Upper lobe of right lung (tissue), 1 donor: Measurements from ENCODE around the gene LRP1B. TPM values are rescaled to one million over a fixed set of nuclear protein-coding genes. Genes with fewer than 3 reads are reported as not detected.

Experiments
- ATAC-seq: fragments of 200-7000 bp; cut with Tn5 transposase; one replicate; pipeline ENCODE4 v1.9.1; 2020; ENCODE audit warnings: mild to moderate bottlenecking, moderate library complexity
- DNase-seq: peaks from one replicate; pipeline ENCODE4 v3.0.0-alpha.2; 2020
- H3K27ac ChIP-seq: fragments of 200-600 bp; one replicate; pipeline ENCODE4 v1.8.0; 2022
- H3K27me3 ChIP-seq: fragments of 200-600 bp; one replicate; pipeline ENCODE4 v1.8.0; 2022; ENCODE audit warnings: mild to moderate bottlenecking
- H3K36me3 ChIP-seq: fragments of 200-600 bp; one replicate; pipeline ENCODE4 v1.8.0; 2022
- H3K4me1 ChIP-seq: fragments of 200-600 bp; one replicate; pipeline ENCODE4 v1.8.0; 2022
- H3K4me3 ChIP-seq: fragments of 200-600 bp; one replicate; pipeline ENCODE4 v1.8.0; 2022; ENCODE audit warnings: mild to moderate bottlenecking
- H3K9me3 ChIP-seq: fragments of 200-600 bp; one replicate; pipeline ENCODE4 v1.8.0; 2022
- intact Hi-C: fragments of 100-400 bp; cut with DNase I; formaldehyde crosslinking; loops from one replicate; pipeline ENCODE4 v1.11.0; 2022
- total RNA-seq: library from RNA; stranded (reverse); fragmentation: NEBNext Ultra II Directional; extraction: Animal tissue kit (Norgen Biotek cat#: 25700); gene quantifications from one replicate; pipeline ENCODE4 v1.2.1, GENCODE V29; 2021
- TF ChIP-seq, protein P1 (sequence below): fragments of 200-600 bp; IDR thresholded peaks from one replicate; pipeline ENCODE4 v1.8.0; 2022; ENCODE audit warnings: antibody characterized with exemption
- donor health status: DM: no; HTN: yes; CAD: no; lungs with severe emphysema.

LRP1B gene
- total RNA-seq, 1 donor from 2014 or later, result 0.12 TPM

GRCh38 chr2:140457483-140457882, 1673.3 kb downstream of the LRP1B start:
- ATAC-seq (no peak), DNase-seq (no peak)
- Histone ChIP-seq H3K9me3 (no peaks in the 10 kb centered on the region), H3K36me3 (no peaks in the 10 kb centered on the region), H3K27me3 (no peaks in the 10 kb centered on the region), H3K4me3 (no peak overlapping the region), H3K27ac (no peak overlapping the region), H3K4me1 (no peaks in the 10 kb centered on the region)
- intact Hi-C loops, result no loop called here
- TF ChIP-seq, protein P1, sequence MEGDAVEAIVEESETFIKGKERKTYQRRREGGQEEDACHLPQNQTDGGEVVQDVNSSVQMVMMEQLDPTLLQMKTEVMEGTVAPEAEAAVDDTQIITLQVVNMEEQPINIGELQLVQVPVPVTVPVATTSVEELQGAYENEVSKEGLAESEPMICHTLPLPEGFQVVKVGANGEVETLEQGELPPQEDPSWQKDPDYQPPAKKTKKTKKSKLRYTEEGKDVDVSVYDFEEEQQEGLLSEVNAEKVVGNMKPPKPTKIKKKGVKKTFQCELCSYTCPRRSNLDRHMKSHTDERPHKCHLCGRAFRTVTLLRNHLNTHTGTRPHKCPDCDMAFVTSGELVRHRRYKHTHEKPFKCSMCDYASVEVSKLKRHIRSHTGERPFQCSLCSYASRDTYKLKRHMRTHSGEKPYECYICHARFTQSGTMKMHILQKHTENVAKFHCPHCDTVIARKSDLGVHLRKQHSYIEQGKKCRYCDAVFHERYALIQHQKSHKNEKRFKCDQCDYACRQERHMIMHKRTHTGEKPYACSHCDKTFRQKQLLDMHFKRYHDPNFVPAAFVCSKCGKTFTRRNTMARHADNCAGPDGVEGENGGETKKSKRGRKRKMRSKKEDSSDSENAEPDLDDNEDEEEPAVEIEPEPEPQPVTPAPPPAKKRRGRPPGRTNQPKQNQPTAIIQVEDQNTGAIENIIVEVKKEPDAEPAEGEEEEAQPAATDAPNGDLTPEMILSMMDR, result no peak

DNA sequence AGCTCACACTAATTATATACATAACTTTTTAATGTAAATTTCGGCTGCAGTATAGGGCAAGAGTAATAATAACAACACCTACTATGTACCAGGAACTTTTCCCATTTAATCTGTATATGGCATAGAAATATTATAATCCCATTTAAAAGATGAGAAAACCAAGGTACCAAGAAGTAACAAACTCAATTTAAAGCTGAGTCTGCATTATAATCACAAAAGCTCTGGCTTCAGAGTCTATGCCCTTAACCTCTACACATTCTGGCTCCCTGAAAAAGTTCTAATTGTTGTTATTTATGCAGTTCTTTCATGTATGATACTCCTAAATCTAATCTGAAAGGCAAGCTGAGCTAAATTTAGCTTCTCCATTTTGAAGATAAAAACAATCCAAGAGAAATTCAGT, 1675.5 kb downstream of the LRP1B start:
- no peaks in the 10 kb centered on the region for H3K9me3 ChIP-seq
- no peak overlapping the region for H3K4me3 ChIP-seq
- ATAC-seq, result no peak
- intact Hi-C loops, result no loop called here
- H3K27me3 ChIP-seq, result no peaks in the 10 kb centered on the region
- H3K36me3 ChIP-seq, result no peaks in the 10 kb centered on the region
- H3K4me1 ChIP-seq, result no peaks in the 10 kb centered on the region
- no peak overlapping the region for H3K27ac ChIP-seq
- TF ChIP-seq, protein P1, result no peak
- DNase-seq, result no peak

DNA sequence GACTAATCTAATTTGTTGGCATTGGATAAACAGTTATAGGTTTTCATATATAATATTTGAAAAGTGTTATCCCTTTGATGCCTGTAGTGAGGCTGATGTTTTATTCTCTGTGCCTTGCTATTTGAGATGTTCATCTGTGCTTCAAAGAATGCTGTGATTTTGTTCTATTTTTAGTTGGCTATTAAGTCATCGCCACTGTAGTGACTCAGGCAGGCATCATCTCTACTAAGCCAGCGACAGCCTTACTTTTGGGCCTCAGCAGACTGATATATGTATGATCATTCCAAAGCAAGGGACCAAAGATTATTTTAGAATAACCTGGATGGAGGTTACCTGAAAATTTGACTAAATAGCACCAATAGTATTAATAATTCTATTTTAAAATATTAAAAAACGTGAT, 1676.1 kb downstream of the LRP1B start:
- Histone ChIP-seq H3K36me3 (no peaks in the 10 kb centered on the region), H3K27ac (no peak overlapping the region), H3K4me3 (no peak overlapping the region), H3K9me3 (no peaks in the 10 kb centered on the region), H3K27me3 (no peaks in the 10 kb centered on the region), H3K4me1 (no peaks in the 10 kb centered on the region)
- TF ChIP-seq, protein P1, result no peak
- ATAC-seq (no peak), DNase-seq (no peak)
- intact Hi-C loops, result no loop called here

DNA sequence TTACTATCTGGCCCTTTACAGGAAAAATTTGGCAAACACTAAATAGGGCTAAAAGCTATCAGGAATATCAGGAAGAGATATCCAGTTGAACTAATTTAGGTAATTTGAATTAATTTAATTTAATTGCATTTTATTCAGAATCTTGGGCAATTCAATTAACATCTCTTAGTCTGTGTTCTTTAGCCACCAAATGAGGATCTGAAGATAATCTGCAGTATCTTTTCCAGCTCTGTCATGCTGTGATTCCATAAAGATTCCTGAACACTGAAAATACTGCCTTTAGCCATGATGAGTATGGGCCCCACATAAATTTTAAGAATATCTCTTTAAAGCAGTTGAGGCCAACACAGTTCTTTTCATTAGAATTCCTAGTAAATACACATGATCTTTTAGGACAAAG, 1679.5 kb downstream of the LRP1B start:
- H3K27me3 ChIP-seq, result no peaks in the 10 kb centered on the region
- H3K4me3 ChIP-seq, result no peak overlapping the region
- no peaks in the 10 kb centered on the region for H3K4me1 ChIP-seq
- DNase-seq (no peak), ATAC-seq (no peak)
- intact Hi-C loops, result no loop called here
- H3K36me3 ChIP-seq, result no peaks in the 10 kb centered on the region
- TF ChIP-seq, protein P1, result no peak
- H3K27ac ChIP-seq, result no peak overlapping the region
- H3K9me3 ChIP-seq, result no peaks in the 10 kb centered on the region

DNA sequence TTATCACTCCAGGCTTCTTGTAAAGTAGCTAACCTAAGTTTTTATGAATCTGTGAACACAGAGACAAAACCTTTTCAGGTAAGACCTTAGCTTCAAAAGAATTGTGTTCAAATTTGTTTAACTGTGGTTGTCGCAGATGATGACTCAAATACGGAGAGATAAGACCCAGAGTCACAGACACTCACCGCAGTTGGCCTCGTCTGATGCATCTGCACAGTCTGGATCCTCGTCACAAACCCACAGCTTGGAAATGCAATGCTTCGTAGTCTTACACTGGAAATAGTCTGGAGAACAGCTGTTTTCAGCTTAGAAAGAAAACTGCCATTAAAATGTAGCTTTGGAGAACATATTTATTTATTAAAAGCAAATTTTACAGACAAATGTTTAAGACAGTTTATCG, 1688.5 kb downstream of the LRP1B start:
- intact Hi-C loops, result no loop called here
- TF ChIP-seq, protein P1, result no peak
- no peaks in the 10 kb centered on the region for H3K27me3 ChIP-seq
- H3K36me3 ChIP-seq, result no peaks in the 10 kb centered on the region
- H3K4me3 ChIP-seq, result no peak overlapping the region
- H3K4me1 ChIP-seq, result no peaks in the 10 kb centered on the region
- no peak for DNase-seq
- H3K9me3 ChIP-seq, result no peaks in the 10 kb centered on the region
- ATAC-seq, result no peak
- no peak overlapping the region for H3K27ac ChIP-seq

DNA sequence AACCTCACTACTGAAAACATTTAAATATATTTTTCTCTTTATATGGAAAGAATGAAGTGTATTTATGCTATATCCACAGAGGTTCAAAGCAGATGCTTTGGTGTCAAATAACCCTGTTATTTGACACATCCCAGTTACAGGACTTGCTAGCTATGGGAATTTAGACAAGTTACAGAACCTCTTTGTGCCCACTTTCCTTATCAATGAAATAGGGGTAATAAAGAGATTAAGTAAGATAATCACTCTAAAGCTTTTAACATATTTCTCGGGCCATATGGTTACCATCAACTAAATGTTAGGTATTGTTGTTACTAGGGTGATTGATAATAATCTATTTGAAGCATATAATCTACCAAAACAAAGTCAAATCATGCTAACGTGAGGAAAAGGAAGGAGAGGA, 1690.0 kb downstream of the LRP1B start:
- Histone ChIP-seq H3K9me3 (no peaks in the 10 kb centered on the region), H3K4me1 (no peaks in the 10 kb centered on the region), H3K4me3 (no peak overlapping the region), H3K27me3 (no peaks in the 10 kb centered on the region), H3K27ac (no peak overlapping the region), H3K36me3 (no peaks in the 10 kb centered on the region)
- intact Hi-C loops, result no loop called here
- TF ChIP-seq, protein P1, result no peak
- no peak for ATAC-seq
- no peak for DNase-seq
